ENCODE results near the gene TXNL4B. TPM values are rescaled to one million over a fixed set of nuclear protein-coding genes. Genes with fewer than 3 reads are reported as not detected.
A peak's percentile ranks its signal among the peaks of the same experiment; 100 is the strongest.

TXNL4B gene
- total RNA-seq, 1 donor from 2014 or later = 9.6 TPM

- ATAC-seq (peak; percentile 71), DNase-seq (ENCODE audit: low spot score) (peak; percentile 90)
Measured at GRCh38 chr16:72042157-72042660, 51.2 kb downstream of the TXNL4B start.

- no peak for DNase-seq (ENCODE audit: low spot score)
- peak; percentile 15 for ATAC-seq
Measured at GRCh38 chr16:72036098-72036497, 57.3 kb downstream of the TXNL4B start.

Other genes starting within 250 kb of the TXNL4B start
- 10.0 TPM for gene ATXN1L, start 247.6 kb downstream of the TXNL4B start, total RNA-seq
- 2.4 TPM for gene ZNF821, start 209.4 kb downstream of the TXNL4B start, total RNA-seq
- gene IST1, start 198.1 kb downstream of the TXNL4B start, total RNA-seq = 56.2 TPM
- gene PKD1L3, start 93.2 kb downstream of the TXNL4B start, total RNA-seq = 0.88 TPM
- 28.4 TPM for gene DHODH, start 84.9 kb downstream of the TXNL4B start, total RNA-seq
- 47,876 TPM for gene HP, start 39.1 kb downstream of the TXNL4B start, total RNA-seq
- 110 TPM for gene HPR, start 30.4 kb downstream of the TXNL4B start, total RNA-seq
- 26.4 TPM for gene DHX38, start 227 bp upstream of the TXNL4B start, total RNA-seq
- 0.48 TPM for gene PMFBP1, start 78.5 kb upstream of the TXNL4B start, total RNA-seq